Measurements from ENCODE around the gene FAM228B. TPM values are rescaled to one million over a fixed set of nuclear protein-coding genes. Genes with fewer than 3 reads are reported as not detected.

Gene FAM228B
- total and polyA plus RNA-seq, 2 donors (not counting 1 experiment from before 2014, with no cell fraction given), result 11.9 to 13.1 TPM

DNA sequence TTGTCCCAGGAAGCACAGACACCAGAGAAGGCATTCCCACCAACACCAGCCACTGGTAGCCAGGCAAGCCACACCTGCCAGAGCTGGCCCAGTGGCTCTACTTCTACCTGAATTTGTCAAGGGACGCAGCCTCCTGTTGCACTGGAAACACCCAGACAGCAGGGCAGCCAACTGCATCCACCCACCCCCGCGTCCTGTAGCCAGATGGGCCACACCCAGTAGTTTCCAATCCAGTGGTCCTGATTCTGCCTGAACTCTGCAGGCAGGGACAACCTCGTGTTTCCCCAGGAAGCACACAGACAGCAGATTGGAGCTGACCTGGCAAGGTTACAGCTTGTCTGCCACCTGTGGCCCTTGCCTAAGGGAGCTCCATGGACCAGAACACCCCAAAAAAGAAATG is 18.4 kb upstream of the FAM228B start:
- Histone ChIP-seq H4K20me1 (ENCODE audit: control insufficient read depth, extremely low read depth, insufficient read depth, low read length) (no peaks in the 10 kb centered on the region), H3K4me2 (ENCODE audit: extremely low read depth, insufficient read depth, low read length) (no peak overlapping the region), H3K79me2 (ENCODE audit: control insufficient read depth, insufficient read depth, low read length) (no peaks in the 10 kb centered on the region), H3K27me3 (ENCODE audit: control insufficient read depth, insufficient read depth, low read length) (no peaks in the 10 kb centered on the region), H3K36me3 (ENCODE audit: control insufficient read depth, insufficient read depth, low read length) (no peaks in the 10 kb centered on the region), H3K4me3 (replicated peaks in 1 of 4; ENCODE audit: control extremely low read depth in 1 of 4, insufficient read depth in 1 of 4, low read depth in 3 of 4, low read length in 4 of 4) (no peak overlapping the region), H3K9ac (ENCODE audit: insufficient read depth, low read length) (no peak overlapping the region), H3K4me1 (ENCODE audit: control insufficient read depth, extremely low read depth, insufficient read depth, low read length) (no peaks in the 10 kb centered on the region), H3K27ac (ENCODE audit: insufficient read depth, low read length) (no peak overlapping the region), H3K9me3 (ENCODE audit: control insufficient read depth, insufficient read depth, low read depth, low read length) (no peaks in the 10 kb centered on the region), H2AFZ (ENCODE audit: low read length) (no peak overlapping the region)
- TF ChIP-seq, protein P1, sequence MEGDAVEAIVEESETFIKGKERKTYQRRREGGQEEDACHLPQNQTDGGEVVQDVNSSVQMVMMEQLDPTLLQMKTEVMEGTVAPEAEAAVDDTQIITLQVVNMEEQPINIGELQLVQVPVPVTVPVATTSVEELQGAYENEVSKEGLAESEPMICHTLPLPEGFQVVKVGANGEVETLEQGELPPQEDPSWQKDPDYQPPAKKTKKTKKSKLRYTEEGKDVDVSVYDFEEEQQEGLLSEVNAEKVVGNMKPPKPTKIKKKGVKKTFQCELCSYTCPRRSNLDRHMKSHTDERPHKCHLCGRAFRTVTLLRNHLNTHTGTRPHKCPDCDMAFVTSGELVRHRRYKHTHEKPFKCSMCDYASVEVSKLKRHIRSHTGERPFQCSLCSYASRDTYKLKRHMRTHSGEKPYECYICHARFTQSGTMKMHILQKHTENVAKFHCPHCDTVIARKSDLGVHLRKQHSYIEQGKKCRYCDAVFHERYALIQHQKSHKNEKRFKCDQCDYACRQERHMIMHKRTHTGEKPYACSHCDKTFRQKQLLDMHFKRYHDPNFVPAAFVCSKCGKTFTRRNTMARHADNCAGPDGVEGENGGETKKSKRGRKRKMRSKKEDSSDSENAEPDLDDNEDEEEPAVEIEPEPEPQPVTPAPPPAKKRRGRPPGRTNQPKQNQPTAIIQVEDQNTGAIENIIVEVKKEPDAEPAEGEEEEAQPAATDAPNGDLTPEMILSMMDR (conservative IDR thresholded peaks at IDR 0.05 in 1 of 2, IDR thresholded peaks at IDR 0.05 in 1 of 2; ENCODE audit: low read depth in 1 of 2, low read length in 2 of 2), result no peak
- TF ChIP-seq EZH2 (IDR thresholded peaks at IDR 0.05; ENCODE audit: low read length, missing control alignments), result no peak
- no peak for DNase-seq (ENCODE audit: low read depth in 2 of 2)

DNA sequence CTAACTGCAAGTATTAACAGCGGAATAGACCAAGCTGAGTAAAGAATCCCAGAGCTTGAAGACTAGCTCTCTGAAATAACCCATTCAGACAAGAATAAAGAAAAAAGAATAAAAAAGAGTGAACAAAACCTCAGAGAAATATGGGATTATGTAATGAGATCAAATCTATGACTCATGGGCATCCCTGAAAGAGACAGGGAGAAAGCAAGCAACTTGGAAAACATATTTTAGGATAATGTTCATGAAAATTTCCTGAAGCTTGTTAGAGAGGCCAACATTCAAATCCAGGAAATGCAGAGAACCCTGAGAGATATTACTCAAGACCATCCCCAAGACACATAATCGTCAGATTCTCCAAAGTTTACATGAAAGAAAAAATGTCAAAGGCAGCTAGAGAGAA is 17.5 kb upstream of the FAM228B start:
- Histone ChIP-seq H4K20me1 (ENCODE audit: control insufficient read depth, extremely low read depth, insufficient read depth, low read length) (no peaks in the 10 kb centered on the region), H3K36me3 (ENCODE audit: control insufficient read depth, insufficient read depth, low read length) (no peaks in the 10 kb centered on the region), H3K9me3 (ENCODE audit: control insufficient read depth, insufficient read depth, low read depth, low read length) (no peaks in the 10 kb centered on the region), H2AFZ (ENCODE audit: low read length) (no peak overlapping the region), H3K79me2 (ENCODE audit: control insufficient read depth, insufficient read depth, low read length) (no peaks in the 10 kb centered on the region), H3K4me1 (ENCODE audit: control insufficient read depth, extremely low read depth, insufficient read depth, low read length) (no peaks in the 10 kb centered on the region), H3K27me3 (ENCODE audit: control insufficient read depth, insufficient read depth, low read length) (no peaks in the 10 kb centered on the region), H3K27ac (ENCODE audit: insufficient read depth, low read length) (no peak overlapping the region), H3K4me3 (replicated peaks in 1 of 4; ENCODE audit: control extremely low read depth in 1 of 4, insufficient read depth in 1 of 4, low read depth in 3 of 4, low read length in 4 of 4) (no peak overlapping the region), H3K9ac (ENCODE audit: insufficient read depth, low read length) (no peak overlapping the region), H3K4me2 (ENCODE audit: extremely low read depth, insufficient read depth, low read length) (no peak overlapping the region)
- DNase-seq (ENCODE audit: low read depth in 2 of 2), result no peak
- TF ChIP-seq EZH2 (IDR thresholded peaks at IDR 0.05; ENCODE audit: low read length, missing control alignments), result no peak
- TF ChIP-seq, protein P1 (conservative IDR thresholded peaks at IDR 0.05 in 1 of 2, IDR thresholded peaks at IDR 0.05 in 1 of 2; ENCODE audit: low read depth in 1 of 2, low read length in 2 of 2), result no peak

DNA sequence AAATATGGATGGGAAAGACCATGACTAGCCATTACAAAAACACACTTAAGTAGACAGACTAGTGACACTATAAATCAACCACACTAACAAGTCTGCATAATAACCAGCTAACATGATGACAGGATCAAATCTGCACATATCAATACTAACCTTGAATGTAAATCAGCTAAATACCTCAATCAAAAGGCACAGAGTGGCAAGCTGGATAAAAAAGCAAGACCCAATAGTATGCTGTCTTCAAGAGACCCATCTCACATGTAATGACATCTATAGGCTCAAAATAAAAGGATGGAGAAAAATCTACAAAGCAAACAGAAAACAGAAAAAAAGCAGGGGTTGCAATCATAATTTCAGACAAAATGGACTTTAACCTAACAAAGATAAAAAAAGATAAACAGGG is 16.5 kb upstream of the FAM228B start:
- no peak for DNase-seq (ENCODE audit: low read depth in 2 of 2)
- H3K4me3 ChIP-seq (replicated peaks in 1 of 4; ENCODE audit: control extremely low read depth in 1 of 4, insufficient read depth in 1 of 4, low read depth in 3 of 4, low read length in 4 of 4), result no peak overlapping the region
- H3K4me1 ChIP-seq (ENCODE audit: control insufficient read depth, extremely low read depth, insufficient read depth, low read length), result no peaks in the 10 kb centered on the region
- H4K20me1 ChIP-seq (ENCODE audit: control insufficient read depth, extremely low read depth, insufficient read depth, low read length), result no peaks in the 10 kb centered on the region
- no peak overlapping the region for H3K9ac ChIP-seq (ENCODE audit: insufficient read depth, low read length)
- no peak for TF ChIP-seq EZH2 (IDR thresholded peaks at IDR 0.05; ENCODE audit: low read length, missing control alignments)
- TF ChIP-seq, protein P1 (conservative IDR thresholded peaks at IDR 0.05 in 1 of 2, IDR thresholded peaks at IDR 0.05 in 1 of 2; ENCODE audit: low read depth in 1 of 2, low read length in 2 of 2), result no peak
- H3K79me2 ChIP-seq (ENCODE audit: control insufficient read depth, insufficient read depth, low read length), result no peaks in the 10 kb centered on the region
- no peaks in the 10 kb centered on the region for H3K27me3 ChIP-seq (ENCODE audit: control insufficient read depth, insufficient read depth, low read length)
- no peak overlapping the region for H3K4me2 ChIP-seq (ENCODE audit: extremely low read depth, insufficient read depth, low read length)
- H3K27ac ChIP-seq (ENCODE audit: insufficient read depth, low read length), result no peak overlapping the region
- no peak overlapping the region for H2AFZ ChIP-seq (ENCODE audit: low read length)
- H3K9me3 ChIP-seq (ENCODE audit: control insufficient read depth, insufficient read depth, low read depth, low read length), result no peaks in the 10 kb centered on the region
- no peaks in the 10 kb centered on the region for H3K36me3 ChIP-seq (ENCODE audit: control insufficient read depth, insufficient read depth, low read length)

Data from fibroblast of lung (primary cell).